Fibroblast of the aortic adventitia (primary cell): ENCODE results near the gene MRPL46. TPM values are rescaled to one million over a fixed set of nuclear protein-coding genes. Genes with fewer than 3 reads are reported as not detected.

Experiments
- DNase-seq: peaks from one replicate; pipeline ENCODE4 v3.0.0-alpha.2; 2010; ENCODE audit warnings: low read depth
- H3K4me3 ChIP-seq: 2 replicates; pipeline ENCODE4 v1.5.1; 2011; ENCODE audit warnings: low read depth, mild to moderate bottlenecking, control low read depth, low read length, moderate library complexity
- CTCF ChIP-seq: IDR thresholded peaks from 2 replicates; pipeline ENCODE4 v1.5.1; 2011; ENCODE audit warnings: mild to moderate bottlenecking, low read length, control low read depth, inconsistent platforms; ENCODE audit not compliant: insufficient read depth
- total RNA-seq: library from RNA; depleted of rRNA; stranded (reverse); fragments of >200 nt; gene quantifications from 2 replicates; pipeline ENCODE4 v1.2.3, GENCODE V29; 2012; ENCODE audit warnings: low replicate concordance

The MRPL46 gene
- total RNA-seq, 1 donor: 16.4 TPM

- H3K4me3 ChIP-seq: no peak overlapping the region
- TF ChIP-seq CTCF: no peak
- no peak for DNase-seq
These were observed 34.0 kb downstream of the MRPL46 start for GRCh38 chr15:88433046-88433685.

DNA sequence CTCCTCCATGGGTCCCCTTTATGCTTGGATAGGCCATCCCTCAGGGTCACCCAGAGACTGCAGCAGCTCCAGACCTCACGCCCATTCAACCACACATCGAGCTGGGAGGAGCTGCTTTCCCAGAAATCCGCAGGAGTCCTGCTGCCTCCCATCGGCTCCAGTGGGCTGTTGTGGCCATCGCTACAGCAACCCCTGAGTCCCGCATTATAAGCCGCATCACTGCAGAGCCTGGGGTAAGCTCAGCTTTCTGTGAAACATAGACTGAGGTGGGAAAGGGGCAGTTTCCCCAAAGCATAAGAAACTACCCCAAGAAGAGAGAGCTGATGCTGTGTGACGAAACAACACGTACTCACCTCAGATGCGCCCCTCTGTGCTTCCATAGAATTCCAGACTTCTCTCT is 35.7 kb downstream of the MRPL46 start:
- TF ChIP-seq CTCF: no peak
- H3K4me3 ChIP-seq: no peak overlapping the region
- DNase-seq: no peak

DNA sequence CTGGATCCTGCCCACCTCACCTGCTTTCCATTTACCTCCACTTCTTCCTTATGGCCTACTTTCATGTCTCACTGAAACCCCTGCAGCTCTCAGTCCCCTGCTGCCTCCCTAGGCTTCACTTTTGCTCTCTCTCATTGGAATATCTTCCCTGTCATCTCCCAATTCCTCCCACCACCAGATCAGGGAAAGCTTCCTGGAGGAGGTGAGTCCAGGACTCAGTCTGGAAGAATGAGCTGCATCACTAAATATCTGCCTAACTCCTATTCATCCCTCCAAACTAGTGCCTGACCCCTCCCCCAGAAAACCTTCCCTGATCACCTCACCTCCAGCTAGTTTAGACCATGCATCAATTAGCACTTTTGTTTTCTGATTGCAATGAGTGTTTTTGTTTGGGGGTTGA is 37.1 kb downstream of the MRPL46 start:
- no peak for TF ChIP-seq CTCF
- no peak overlapping the region for H3K4me3 ChIP-seq
- no peak for DNase-seq

GRCh38 chr15:88428805-88429605 is 38.2 kb downstream of the MRPL46 start:
- DNase-seq: no peak
- no peak overlapping the region for H3K4me3 ChIP-seq
- no peak for TF ChIP-seq CTCF

DNA sequence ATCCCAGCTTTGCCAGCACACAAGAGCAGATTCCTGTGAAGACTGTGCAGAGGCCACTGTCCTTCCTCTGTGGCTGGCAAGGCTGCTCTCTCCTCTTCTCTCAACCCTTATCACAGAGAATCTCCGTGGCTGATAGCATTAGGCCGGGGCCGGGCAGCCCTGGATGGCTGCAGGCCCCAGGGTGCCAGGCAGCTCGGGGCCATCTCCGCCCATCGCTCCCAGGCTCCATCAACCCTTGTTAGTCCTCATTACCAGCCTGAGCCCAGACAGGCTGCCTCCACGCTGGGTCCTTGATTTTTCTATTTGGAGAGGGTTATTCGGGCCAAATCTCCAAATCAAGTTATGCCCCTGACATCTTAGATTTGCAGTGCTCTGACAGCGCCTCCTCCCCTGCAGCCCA is 39.1 kb downstream of the MRPL46 start:
- TF ChIP-seq CTCF: no peak
- H3K4me3 ChIP-seq: no peak overlapping the region

GRCh38 chr15:88426304-88426703 is 40.9 kb downstream of the MRPL46 start:
- TF ChIP-seq CTCF: no peak
- no peak for DNase-seq

More for the DNA sequence above, 39.1 kb downstream of the MRPL46 start:
- DNase-seq: no peak

More at GRCh38 chr15:88426304-88426703, 40.9 kb downstream of the MRPL46 start:
- H3K4me3 ChIP-seq: no peak overlapping the region
